Measurements from ENCODE around the gene PLSCR2. TPM values are rescaled to one million over a fixed set of nuclear protein-coding genes. Genes with fewer than 3 reads are reported as not detected.
"Not testable (repeated sequence)": the region's sequence is repeated elsewhere in the genome, so short reads cannot be mapped to it uniquely, and the experiment has no call there.

PLSCR2 gene
- total RNA-seq, 1 experiment from 2014 or later: not detected

GRCh38 chr3:146421819-146422759 is 47.3 kb downstream of the PLSCR2 start:
- peak; percentile 23 for DNase-seq (ENCODE audit: low read depth)

GRCh38 chr3:146416366-146416765 is 53.0 kb downstream of the PLSCR2 start:
- no peak for DNase-seq (ENCODE audit: low read depth)

GRCh38 chr3:146414010-146414409 is 55.4 kb downstream of the PLSCR2 start:
- DNase-seq (ENCODE audit: low read depth): no peak

- not testable (repeated sequence) for DNase-seq (ENCODE audit: low read depth)
Observed at GRCh38 chr3:146412711-146413110, 56.6 kb downstream of the PLSCR2 start.

GRCh38 chr3:146407956-146408355 is 61.4 kb downstream of the PLSCR2 start:
- no peak for DNase-seq (ENCODE audit: low read depth)

- peak; percentile 20 for DNase-seq (ENCODE audit: low read depth)
Observed at GRCh38 chr3:146404436-146404835, 64.9 kb downstream of the PLSCR2 start.

GRCh38 chr3:146403792-146404191 is 65.6 kb downstream of the PLSCR2 start:
- no peak for DNase-seq (ENCODE audit: low read depth)

- no peak for DNase-seq (ENCODE audit: low read depth)
Observed at GRCh38 chr3:146396792-146397191, 72.6 kb downstream of the PLSCR2 start.

GRCh38 chr3:146395164-146395563 is 74.2 kb downstream of the PLSCR2 start:
- no peak for DNase-seq (ENCODE audit: low read depth)

- DNase-seq (ENCODE audit: low read depth): no peak
Observed at GRCh38 chr3:146390957-146391356, 78.4 kb downstream of the PLSCR2 start.

- no peak for DNase-seq (ENCODE audit: low read depth)
Observed at GRCh38 chr3:146390006-146390772, 79.2 kb downstream of the PLSCR2 start.

GRCh38 chr3:146387566-146387965 is 81.8 kb downstream of the PLSCR2 start:
- DNase-seq (ENCODE audit: low read depth): no peak

GRCh38 chr3:146386936-146387335 is 82.4 kb downstream of the PLSCR2 start:
- DNase-seq (ENCODE audit: low read depth): no peak

- no peak for DNase-seq (ENCODE audit: low read depth)
Observed at GRCh38 chr3:146384786-146385185, 84.6 kb downstream of the PLSCR2 start.

Other genes starting within 250 kb of the PLSCR2 start
- 3.8 and 7.3 TPM in 2 replicates for gene PLSCR4, start 218.5 kb downstream of the PLSCR2 start, total RNA-seq (2014; rRNA removed; shearing (Covaris generic))
- gene PLSCR1, start 75.0 kb upstream of the PLSCR2 start, total RNA-seq (2014; rRNA removed; shearing (Covaris generic)): 66.6 and 81.7 TPM in 2 replicates
- gene PLSCR5, start 135.8 kb upstream of the PLSCR2 start, total RNA-seq (2014; rRNA removed; shearing (Covaris generic)): not detected in 2 replicates